ENCODE measurements around the gene PLXNB2.

DNA sequence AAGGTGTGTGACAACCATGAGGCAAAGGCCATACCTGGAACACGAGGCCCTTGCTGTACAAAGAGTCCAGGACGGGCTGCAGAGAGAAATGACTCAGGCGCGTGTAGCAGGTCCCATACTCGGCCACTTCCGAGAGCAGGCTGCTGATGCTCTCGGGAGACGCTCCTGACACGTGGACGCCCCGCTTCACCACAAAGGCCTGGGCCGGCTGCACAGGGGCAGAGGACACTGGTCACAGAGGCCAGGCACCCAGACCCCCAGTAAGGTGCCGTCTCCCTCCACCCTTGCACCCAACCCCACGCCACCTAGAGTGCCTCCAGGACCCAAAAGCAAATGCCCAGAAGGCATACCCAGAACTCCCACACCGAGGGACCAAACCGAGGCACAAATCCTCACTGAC is 78.1 kb downstream of the PLXNB2 start:
- no peak for TF ChIP-seq CTCF (conservative IDR thresholded peaks at IDR 0.05)
- no peak for TF ChIP-seq ZFX (IDR thresholded peaks at IDR 0.05)
